ENCODE results near the gene SUPT20HL1. TPM values are rescaled to one million over a fixed set of nuclear protein-coding genes. Genes with fewer than 3 reads are reported as not detected.

SUPT20HL1 gene
- total and polyA plus RNA-seq, 2 of the 4 experiments (the other 2 are of a cell fraction) = not detected

GRCh38 chrX:24341795-24342194 is 18.6 kb upstream of the SUPT20HL1 start:
- Histone ChIP-seq H2BK15ac (ENCODE audit: low read depth, low read length) (no peak overlapping the region), H3K18ac (ENCODE audit: low read depth, low read length) (peak overlapping the region; percentile 65; the same call in 1 of the 2 replicates), H4K8ac (ENCODE audit: low read depth in 2 of 2, low read length in 2 of 2) (no peak overlapping the region), H3K9ac (ENCODE audit: low read depth, low read length) (no peak overlapping the region), H3K23ac (ENCODE audit: low read depth, low read length) (no peak overlapping the region), H3K56ac (ENCODE audit: extremely low read depth, insufficient read depth, low read length) (no peak overlapping the region; the same call in 1 of the 2 replicates), H3K4me2 (ENCODE audit: low read depth, low read length) (no peak overlapping the region; the same call in 1 of the 2 replicates), H2AFZ (replicated peaks; ENCODE audit: low read length, poor library complexity) (no peak overlapping the region), H3K4me1 (ENCODE audit: control insufficient read depth, insufficient read depth, low read length) (peaks cover 1% of the 10 kb centered on the region; the same call in 1 of the 2 replicates), H3K27ac (ENCODE audit: insufficient read depth, low read length) (no peak overlapping the region; the same call in 1 of the 2 replicates), H3K4ac (ENCODE audit: low read depth, low read length) (no peak overlapping the region), H3K27me3 (ENCODE audit: control insufficient read depth, insufficient read depth, low read length) (peaks cover 3% of the 10 kb centered on the region; the same call in 1 of the 2 replicates), H2BK120ac (ENCODE audit: low read depth, low read length) (peak overlapping the region; percentile 56; the same call in 1 of the 2 replicates), H3K79me1 (ENCODE audit: low read depth in 1 of 2, low read length in 2 of 2) (no peaks in the 10 kb centered on the region), H2AK5ac (ENCODE audit: low read depth, low read length) (no peak overlapping the region), H2BK5ac (ENCODE audit: low read depth, low read length, poor library complexity, severe bottlenecking) (peak overlapping the region; percentile 67), H3K4me3 (ENCODE audit: insufficient read depth, low read depth, low read length) (no peak overlapping the region), H3K14ac (replicated peaks; ENCODE audit: low read depth, low read length) (0 out of 2 replicates have a peak overlapping the region, but pooled peaks have one; percentile 6), H2AK9ac (replicated peaks; ENCODE audit: low read depth, low read length, poor library complexity) (no peak overlapping the region), H2BK20ac (ENCODE audit: low read depth, low read length) (0 out of 2 replicates have a peak overlapping the region, but pooled peaks have one; percentile 12), H3K9me3 (ENCODE audit: control insufficient read depth, insufficient read depth, low read length) (no peaks in the 10 kb centered on the region), H4K91ac (ENCODE audit: insufficient read depth, low read depth, low read length) (no peak overlapping the region), H4K20me1 (ENCODE audit: insufficient read depth, low read length) (no peaks in the 10 kb centered on the region), H3K36me3 (ENCODE audit: control insufficient read depth, insufficient read depth, low read length) (no peaks in the 10 kb centered on the region), H4K5ac (ENCODE audit: low read depth, low read length) (no peak overlapping the region), H3K9me1 (ENCODE audit: insufficient read depth, low read length) (no peaks in the 10 kb centered on the region)
- peak; percentile 81 for DNase-seq
- TF ChIP-seq NFE2L2 (IDR thresholded peaks at IDR 0.05; ENCODE audit: low read depth, low read length) = no peak
- no peak for TF ChIP-seq RFX5 (IDR thresholded peaks at IDR 0.05; ENCODE audit: low read depth, low read length)
- no peak for TF ChIP-seq CHD1 (IDR thresholded peaks at IDR 0.05; ENCODE audit: low read depth, low read length)
- POLR2A ChIA-PET (ENCODE audit: unreplicated experiment) = no interaction called here
- WGBS, 2 experiments (ENCODE audit: extremely low coverage in 2 of 2, insufficient read length in 1 of 2) = no CpG with 5 or more reads among the region's 1 CpG
- intact Hi-C loops (cut with micrococcal nuclease) (no loop called here), in situ Hi-C loops (cut with MboI; ENCODE audit: low sequenced_read_pairs) (no loop called here), dilution Hi-C loops (cut with HindIII; ENCODE audit: low sequenced_read_pairs, unreplicated experiment) (no loop called here)
- no TSS peak for BruUV-seq (replicated peaks)
- CTCF ChIA-PET = interaction anchor here (0.9 kb wide), 1 partner anchor 76 kb away, joined by 3 read pairs; no protein-coding TSS in a partner anchor
- ATAC-seq (ENCODE audit: low read depth) = peak; percentile 79

Data from IMR-90 (cell line).